A549 (cell line): ENCODE data around the gene SLCO2A1. TPM values are rescaled to one million over a fixed set of nuclear protein-coding genes. Genes with fewer than 3 reads are reported as not detected.

Experiments
- ATAC-seq, 2 experiments: fragments of 200-7000 bp in 1 of 2; fragments of >200 bp in 1 of 2; cut with Nextera tagmentation in 1 of 2; cut with Tn5 transposase in 1 of 2; 3 replicates each; pipeline versions ENCODE4 v1.8.0 to v1.9.1; 2018 to 2020; ENCODE audit warnings: mild to moderate bottlenecking in 1 of 2, moderate library complexity in 1 of 2
- CTCF ChIA-PET: fragments of 300-600 bp; sonication (Branson Sonifier 250); formaldehyde crosslinking; extraction: SDS; loops from one replicate; lab custom pipeline; 2021; ENCODE audit warnings: antibody characterized with exemption, inconsistent platforms; lab: Yijun Ruan, JAX
- POLR2A ChIA-PET: fragments of 350-600 bp; formaldehyde crosslinking; extraction: SDS; loops from one replicate; lab custom pipeline; 2021; ENCODE audit warnings: antibody characterized with exemption, inconsistent platforms; lab: Yijun Ruan, JAX
- DNase-seq, 2 experiments: peaks; one replicate each; pipeline versions ENCODE4 v3.0.0 to v3.0.0-alpha.2; 2011 to 2016; ENCODE audit warnings: low read depth in 1 of 2, low spot score in 1 of 2
- FAIRE-seq: peaks from 2 replicates; lab custom pipeline; 2011; peaks lifted over from hg19 to GRCh38; lab: Jason Lieb, UNC
- H3K27ac ChIP-seq, 2 experiments: fragments of >200 bp; sonication (Bioruptor Twin); formaldehyde crosslinking; 3 replicates each; pipeline ENCODE4 v1.5.1; 2016 to 2017
- H3K4me1 ChIP-seq: fragments of >200 bp; sonication (Bioruptor Twin); formaldehyde crosslinking; 3 replicates; pipeline ENCODE4 v1.6.1; 2016
- H3K4me2 ChIP-seq: fragments of >200 bp; sonication (Bioruptor Twin); formaldehyde crosslinking; 3 replicates; pipeline ENCODE4 v1.6.1; 2016
- H3K4me3 ChIP-seq: fragments of >200 bp; sonication (Bioruptor Twin); formaldehyde crosslinking; 3 replicates; pipeline ENCODE4 v1.5.1; 2016
- H3K9me3 ChIP-seq: fragments of >200 bp; sonication (Bioruptor Twin); formaldehyde crosslinking; 3 replicates; pipeline ENCODE4 v1.6.1; 2016
- CBX2 ChIP-seq: fragments of 200-600 bp; sonication (generic); IDR thresholded peaks from 2 replicates; pipeline ENCODE4 v1.6.1; 2016; ENCODE audit warnings: low read depth, mild to moderate bottlenecking, borderline replicate concordance
- CBX8 ChIP-seq: fragments of 200-600 bp; sonication (generic); IDR thresholded peaks from 2 replicates; pipeline ENCODE4 v1.6.1; 2016
- CHD2 ChIP-seq: fragments of 150-350 bp; IDR thresholded peaks from 2 replicates; pipeline ENCODE4 v1.6.1; 2014; ENCODE audit warnings: low read length; ENCODE audit not compliant: partially characterized antibody
- CHD4 ChIP-seq: fragments of 200-600 bp; sonication (generic); IDR thresholded peaks from 2 replicates; pipeline ENCODE4 v1.6.1; 2016; ENCODE audit warnings: antibody characterized with exemption, mild to moderate bottlenecking, borderline replicate concordance
- E2F6 ChIP-seq: IDR thresholded peaks from 2 replicates; pipeline ENCODE4 v1.6.1; 2012; ENCODE audit warnings: low read depth, borderline replicate concordance
- GATA3 ChIP-seq: IDR thresholded peaks from 2 replicates; pipeline ENCODE4 v1.6.1; 2012; ENCODE audit warnings: borderline replicate concordance
- HDAC2 ChIP-seq: fragments of 200-600 bp; sonication (generic); IDR thresholded peaks from 2 replicates; pipeline ENCODE4 v1.6.1; 2016
- HES2 ChIP-seq: fragments of >200 bp; sonication (Bioruptor Twin); formaldehyde crosslinking; IDR thresholded peaks from 2 replicates; pipeline ENCODE4 v1.6.1; 2016
- HEYL ChIP-seq: fragments of 250-450 bp; sonication (Bioruptor Pico); IDR thresholded peaks from 2 replicates; pipeline ENCODE4 v1.8.0; 2021; ENCODE audit warnings: mild to moderate bottlenecking, moderate library complexity
- HMGXB4 ChIP-seq: fragments of 250-450 bp; sonication (Bioruptor Pico); IDR thresholded peaks from 2 replicates; pipeline ENCODE4 v1.5.0; 2021; ENCODE audit warnings: mild to moderate bottlenecking, moderate library complexity, borderline replicate concordance
- HOXB13 ChIP-seq: fragments of 250-450 bp; sonication (Bioruptor Pico); IDR thresholded peaks from 2 replicates; pipeline ENCODE4 v1.5.0; 2020; ENCODE audit warnings: low read depth, mild to moderate bottlenecking, moderate library complexity
- JUNB ChIP-seq: fragments of >200 bp; sonication (Bioruptor Twin); formaldehyde crosslinking; IDR thresholded peaks from 2 replicates; pipeline ENCODE4 v1.6.1; 2016
- KDM1A ChIP-seq: fragments of 200-600 bp; sonication (generic); IDR thresholded peaks from 2 replicates; pipeline ENCODE4 v1.6.1; 2016; ENCODE audit warnings: low read depth, mild to moderate bottlenecking
- MAX ChIP-seq: IDR thresholded peaks from 2 replicates; pipeline ENCODE4 v1.6.1; 2012
- MAZ ChIP-seq: fragments of 150-350 bp; IDR thresholded peaks from 2 replicates; pipeline ENCODE4 v1.6.1; 2014; ENCODE audit warnings: antibody characterized with exemption, low read depth, low read length, borderline replicate concordance
- NFE2L2 ChIP-seq: fragments of 150-350 bp; conservative IDR thresholded peaks from 2 replicates; pipeline ENCODE4 v1.6.1; 2014; ENCODE audit warnings: low read length
- NR3C1 ChIP-seq: fragments of >200 bp; sonication (Bioruptor Twin); formaldehyde crosslinking; IDR thresholded peaks from 3 replicates; pipeline ENCODE4 v1.6.1; 2017
- PHF8 ChIP-seq: fragments of 200-600 bp; sonication (generic); IDR thresholded peaks from 2 replicates; pipeline ENCODE4 v1.6.1; 2016; ENCODE audit warnings: low read depth, mild to moderate bottlenecking, antibody characterized with exemption, moderate library complexity, borderline replicate concordance
- RCOR1 ChIP-seq: fragments of 150-350 bp; IDR thresholded peaks from 2 replicates; pipeline ENCODE4 v1.6.1; 2014; ENCODE audit warnings: antibody characterized with exemption, low read length, low read depth
- RFX5 ChIP-seq: fragments of 450-650 bp; IDR thresholded peaks from 2 replicates; pipeline ENCODE4 v1.7.1; 2014; ENCODE audit warnings: antibody characterized with exemption, mild to moderate bottlenecking, moderate library complexity
- TFCP2L1 ChIP-seq: fragments of 250-450 bp; sonication (Bioruptor Pico); IDR thresholded peaks from 2 replicates; pipeline ENCODE4 v1.5.0; 2021; ENCODE audit warnings: mild to moderate bottlenecking
- TP53 ChIP-seq: fragments of 250-450 bp; sonication (Bioruptor Pico); IDR thresholded peaks from 2 replicates; pipeline ENCODE4 v1.5.0; 2021; ENCODE audit warnings: mild to moderate bottlenecking, moderate library complexity
- USF2 ChIP-seq: fragments of 450-650 bp; IDR thresholded peaks from 2 replicates; pipeline ENCODE4 v1.6.1; 2014; ENCODE audit warnings: antibody characterized with exemption
- ZFP36 ChIP-seq: fragments of 450-650 bp; IDR thresholded peaks from 2 replicates; pipeline ENCODE4 v1.6.1; 2014; ENCODE audit warnings: borderline replicate concordance; ENCODE audit not compliant: partially characterized antibody
- ZNF302 ChIP-seq: fragments of 250-450 bp; sonication (Bioruptor Pico); IDR thresholded peaks from 2 replicates; pipeline ENCODE4 v1.9.0; 2021; ENCODE audit warnings: inconsistent platforms, mild to moderate bottlenecking, moderate library complexity
- WGBS: methylation state at CpG from one replicate; pipeline ENCODE4 v1.1.6; 2017; ENCODE audit errors: missing lambda C conversion rate; 5-methylcytosine and 5-hydroxymethylcytosine counted together
- polyA plus RNA-seq, 4 experiments: library from polyadenylated mRNA; depleted of rRNA in 3 of 4; stranded (reverse); fragments of >200 nt; fragmentation: RNase III in 1 of 4; extraction: RNeasy Plus Mini Kit Qiagen cat#74134 plus additional on column Dnase treatment in 1 of 4; gene quantifications; 2 replicates in 3 of 4; 3 replicates in 1 of 4; pipeline ENCODE4 v1.2.3, GENCODE V29; 2011 to 2017

Gene SLCO2A1
- polyA plus RNA-seq, 2 of the 4 experiments (the other 2 are of a cell fraction), result 0.12 TPM; not detected in 1

- ChIA-PET POLR2A (no interaction called here), CTCF (interaction anchor here (1.3 kb wide), 1 partner anchor 114 kb away, joined by 3 read pairs; no protein-coding TSS in a partner anchor)
- DNase-seq, result no peak
- H3K4me2 ChIP-seq, result no peak overlapping the region
- TF ChIP-seq TP53 (CRISPR knock-in tag) (no peak), MAZ (no peak), NR3C1 (no peak), USF2 (no peak), NFE2L2 (no peak), RCOR1 (no peak), PHF8 (no peak)
- no peak for FAIRE-seq
- H3K4me1 ChIP-seq, result no peaks in the 10 kb centered on the region
- ATAC-seq, result no peak
- no peak overlapping the region for H3K27ac ChIP-seq
- 71% methylated on average over 3 of the region's 4 CpGs for WGBS
- H3K4me3 ChIP-seq, result no peak overlapping the region
- H3K9me3 ChIP-seq, result no peaks in the 10 kb centered on the region
Measured at GRCh38 chr3:133880886-133881455, 148.8 kb downstream of the SLCO2A1 start.

GRCh38 chr3:133880287-133880686 is 149.4 kb downstream of the SLCO2A1 start:
- TF ChIP-seq CHD2 (no peak), HDAC2 (no peak), ZNF302 (CRISPR knock-in tag) (no peak), E2F6 (no peak), HES2 (no peak), ZFP36 (no peak), TFCP2L1 (CRISPR knock-in tag) (no peak), MAZ (no peak), HMGXB4 (CRISPR knock-in tag) (no peak), CBX2 (no peak), KDM1A (no peak), GATA3 (no peak), JUNB (no peak), HEYL (CRISPR knock-in tag) (no peak), HOXB13 (CRISPR knock-in tag) (no peak), MAX (no peak), RFX5 (no peak), CHD4 (no peak), CBX8 (no peak)
- TF ChIP-seq, all 56 proteins: peak for 0
- H3K27ac ChIP-seq, result no peak overlapping the region
- WGBS, result 58% methylated on average over 5 of the region's 5 CpGs
- H3K4me3 ChIP-seq, result no peak overlapping the region
- CTCF ChIA-PET, result interaction anchor here (1.3 kb wide), 1 partner anchor 114 kb away, joined by 3 read pairs; no protein-coding TSS in a partner anchor
- H3K9me3 ChIP-seq, result no peaks in the 10 kb centered on the region
- no peak for ATAC-seq
- DNase-seq, result no peak
- H3K4me1 ChIP-seq, result no peaks in the 10 kb centered on the region
- POLR2A ChIA-PET, result no interaction called here
- no peak for FAIRE-seq
- no peak overlapping the region for H3K4me2 ChIP-seq
